ENCODE measurements around the gene ACSS2. TPM values are rescaled to one million over a fixed set of nuclear protein-coding genes. Genes with fewer than 3 reads are reported as not detected.

Gene ACSS2
- total and polyA plus RNA-seq, 2 of the 8 experiments (the other 6 are each of a cell fraction or from before 2014, with no cell fraction given), result 17.7 to 24.2 TPM

DNA sequence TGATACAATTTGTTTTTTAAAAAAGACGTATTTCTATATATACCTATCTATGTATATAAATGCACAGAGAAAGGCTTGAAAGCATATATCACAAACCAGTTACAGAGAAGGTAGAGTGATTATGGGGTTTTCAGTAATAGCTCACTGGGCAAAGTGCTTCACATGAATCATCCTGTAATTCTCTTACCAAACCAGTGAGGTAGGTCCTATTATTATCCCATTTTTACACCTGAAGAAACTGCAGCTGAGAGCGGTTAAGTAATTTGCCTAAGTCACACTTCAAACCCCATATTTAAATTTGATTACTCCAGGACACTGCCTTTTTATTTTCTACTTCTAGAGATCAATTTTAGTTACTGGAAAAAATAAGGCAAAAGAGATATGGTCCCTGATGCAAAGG lies 74.8 kb downstream of the ACSS2 start:
- Histone ChIP-seq H4K5ac (ENCODE audit: insufficient read length, low read depth, low read length) (no peak overlapping the region), H2AK5ac (ENCODE audit: low read depth, low read length) (no peak overlapping the region), H3K36me3 (ENCODE audit: control insufficient read depth in 2 of 4, insufficient read depth in 4 of 4, low read length in 3 of 4) (peaks cover 0 to 6% (median 1%) of the 10 kb centered on the region in 4 experiments; a peak in 2 of 8 replicates), H3K27ac (ENCODE audit: low read depth, low read length) (0 out of 2 replicates have a peak overlapping the region, but pooled peaks have one; percentile 40), H2BK15ac (ENCODE audit: low read length) (no peak overlapping the region), H2BK5ac (ENCODE audit: low read depth, low read length) (no peak overlapping the region), H4K8ac (ENCODE audit: extremely low read depth, insufficient read depth, low read length) (no peak overlapping the region), H2AFZ (ENCODE audit: low read length) (no peak overlapping the region), H3K4me2 (ENCODE audit: insufficient read depth in 1 of 2, low read depth in 2 of 2, low read length in 2 of 2) (no peak overlapping the region), H4K20me1 (replicated peaks in 1 of 2; ENCODE audit: control insufficient read depth in 1 of 2, insufficient read depth in 2 of 2, low read length in 2 of 2) (peaks cover 0 to 3% of the 10 kb centered on the region in 2 experiments), H2BK12ac (ENCODE audit: low read depth, low read length) (no peak overlapping the region), H2BK20ac (ENCODE audit: low read length) (no peak overlapping the region), H3K18ac (ENCODE audit: extremely low read depth, low read length) (no peak overlapping the region), H3K23ac (ENCODE audit: insufficient read length) (no peak overlapping the region), H3K23me2 (ENCODE audit: low read depth, low read length) (peaks cover 4% of the 10 kb centered on the region; the same call in 1 of the 2 replicates), H3K79me2 (ENCODE audit: control insufficient read depth in 1 of 2, insufficient read depth in 2 of 2, low read length in 2 of 2) (no peaks in the 10 kb centered on the region), H3K14ac (ENCODE audit: insufficient read length) (no peak overlapping the region), H3K4me3 (ENCODE audit: extremely low read depth in 1 of 4, insufficient read depth in 2 of 4, low read depth in 3 of 4, low read length in 4 of 4) (no peak overlapping the region), H3K56ac (replicated peaks; ENCODE audit: insufficient read length, low read depth, low read length) (no peak overlapping the region), H3K4me1 (replicated peaks in 1 of 4; ENCODE audit: control insufficient read depth in 3 of 4, insufficient read depth in 4 of 4, low read length in 3 of 4) (peaks cover 0 to 8% (median 0%) of the 10 kb centered on the region in 4 experiments; a peak in 2 of 7 replicates), H3K9me3 (ENCODE audit: insufficient read depth in 2 of 2, low read depth in 1 of 2, low read length in 1 of 2) (no peaks in the 10 kb centered on the region), H4K91ac (replicated peaks; ENCODE audit: insufficient read length, low read length) (no peak overlapping the region), H3K79me1 (ENCODE audit: low read depth, low read length) (no peaks in the 10 kb centered on the region), H2BK120ac (replicated peaks; ENCODE audit: low read depth, low read length) (no peak overlapping the region), H3K9ac (replicated peaks in 1 of 4; ENCODE audit: extremely low read depth in 1 of 4, low read depth in 3 of 4, low read length in 3 of 4) (no peak overlapping the region), H3K27me3 (replicated peaks in 1 of 4; ENCODE audit: control insufficient read depth in 3 of 4, extremely low read depth in 1 of 4, insufficient read depth in 3 of 4, low read length in 3 of 4) (peaks cover 0 to 5% (median 1%) of the 10 kb centered on the region in 4 experiments; a peak in 3 of 7 replicates), H3K4ac (replicated peaks; ENCODE audit: insufficient read length, low read depth, low read length) (no peak overlapping the region)
- ChIA-PET CTCF (ENCODE audit: partially characterized antibody) (interaction anchor here (1.3 to 3.7 kb wide), 3 partner anchors 9 to 77 kb away, joined by 3 to 18 read pairs (median 4); no protein-coding TSS in a partner anchor), POLR2A (ENCODE audit: partially characterized antibody) (interaction anchor here (1.3 to 3.3 kb wide), 3 partner anchors 9 to 29 kb away, joined by 4 to 16 read pairs (median 9); no protein-coding TSS in a partner anchor)
- WGBS, 2 experiments (ENCODE audit: extremely low coverage in 1 of 2, insufficient coverage in 1 of 2, insufficient read length in 1 of 2, insufficient replicate concordance in 2 of 2, low coverage in 1 of 2, low lambda C conversion rate in 2 of 2, missing lambda C conversion rate in 1 of 2), result 93% methylated on average over 2 of the region's 2 CpGs; no CpG with 5 or more reads in 1 of the 2 experiments
- no peak for DNase-seq (ENCODE audit: low read depth in 1 of 2, low spot score in 2 of 2)
- TF ChIP-seq SIN3A (conservative IDR thresholded peaks at IDR 0.05 in 1 of 2, IDR thresholded peaks at IDR 0.05 in 1 of 2; ENCODE audit: low read depth in 1 of 2, low read length in 2 of 2), result no peak
- no peak for FAIRE-seq
